HG02870 (cell line): ENCODE measurements around the gene RYR3.
A peak's percentile ranks its signal among the peaks of the same experiment; 100 is the strongest.

Source experiments
- ATAC-seq: cut with Tn5 transposase; IDR thresholded peaks from one replicate; pipeline ENCODE4 v1.9.1; 2021; ENCODE audit warnings: mild to moderate bottlenecking, moderate library complexity; ENCODE audit not compliant: unreplicated experiment

RYR3 gene

DNA sequence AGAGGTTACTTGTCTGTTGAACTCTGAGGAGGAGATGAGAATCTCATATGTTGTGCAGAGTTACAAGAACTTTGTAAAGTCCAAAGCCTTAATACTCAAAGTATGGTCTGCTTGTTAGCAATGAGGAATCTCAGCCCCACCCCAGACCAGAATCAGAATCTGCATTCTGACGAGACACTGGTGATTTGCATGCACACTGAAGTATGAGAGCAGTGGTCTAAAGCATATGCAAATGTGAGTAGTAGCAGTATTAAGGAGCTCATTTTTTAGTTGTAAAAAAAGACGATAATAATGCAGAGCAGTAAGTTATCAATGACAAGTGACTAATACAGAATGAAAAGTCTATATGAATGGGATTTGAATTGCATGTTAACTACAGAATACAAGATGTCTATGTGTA lies 327.7 kb downstream of the RYR3 start:
- no peak for ATAC-seq

GRCh38 chr15:33639051-33639450 lies 328.3 kb downstream of the RYR3 start:
- ATAC-seq: no peak

GRCh38 chr15:33639456-33639855 lies 328.7 kb downstream of the RYR3 start:
- no peak for ATAC-seq

- no peak for ATAC-seq
Observed at GRCh38 chr15:33639978-33640377, 329.2 kb downstream of the RYR3 start.

DNA sequence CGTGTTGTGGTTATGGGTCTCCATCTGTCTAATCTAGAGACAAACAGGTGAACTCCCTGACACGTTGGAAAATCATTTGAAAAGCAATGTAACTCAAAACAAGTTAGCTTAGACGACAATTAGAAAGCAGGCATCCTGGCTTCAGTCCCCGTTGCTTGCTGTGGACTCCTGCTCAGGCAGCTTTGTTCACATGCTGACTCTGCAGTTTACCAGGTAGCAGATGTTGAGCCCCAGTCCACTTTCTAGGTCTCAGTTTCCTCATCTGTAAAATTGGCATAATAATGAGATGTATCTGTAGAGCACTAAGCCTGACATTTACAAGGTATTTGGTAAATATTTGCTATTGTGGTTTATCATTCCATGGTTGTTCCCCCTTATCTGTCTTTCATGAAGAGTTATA lies 330.3 kb downstream of the RYR3 start:
- no peak for ATAC-seq

GRCh38 chr15:33644304-33644703 lies 333.5 kb downstream of the RYR3 start:
- ATAC-seq: no peak

- ATAC-seq: no peak
Observed at GRCh38 chr15:33646744-33647143, 336.0 kb downstream of the RYR3 start.

- no peak for ATAC-seq
Observed at GRCh38 chr15:33649217-33649933, 338.6 kb downstream of the RYR3 start.

GRCh38 chr15:33654860-33655259 lies 344.1 kb downstream of the RYR3 start:
- ATAC-seq: no peak

- ATAC-seq: no peak
Observed at GRCh38 chr15:33655488-33655887, 344.7 kb downstream of the RYR3 start.

DNA sequence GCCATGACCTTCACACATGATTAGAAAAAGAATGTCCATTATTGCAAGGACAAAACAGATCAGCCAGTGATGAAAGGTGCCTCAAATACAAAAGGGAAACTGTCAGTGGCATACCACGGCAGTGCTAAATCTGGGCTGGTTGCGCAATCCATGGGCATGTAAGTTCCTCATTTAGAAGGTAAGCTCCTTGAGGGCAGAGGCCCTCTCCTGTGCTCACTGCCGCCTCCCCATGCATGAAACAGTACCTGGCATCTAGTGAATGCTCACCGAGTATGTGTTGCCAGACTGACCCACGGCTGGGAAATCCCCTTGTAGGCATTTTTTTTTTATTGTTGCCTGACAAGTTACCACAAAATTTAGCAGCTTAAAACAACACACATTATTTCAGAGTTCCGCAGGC lies 345.4 kb downstream of the RYR3 start:
- ATAC-seq: no peak

- ATAC-seq: no peak
Observed at GRCh38 chr15:33660151-33660550, 349.4 kb downstream of the RYR3 start.

GRCh38 chr15:33662014-33662413 lies 351.2 kb downstream of the RYR3 start:
- ATAC-seq: no peak

DNA sequence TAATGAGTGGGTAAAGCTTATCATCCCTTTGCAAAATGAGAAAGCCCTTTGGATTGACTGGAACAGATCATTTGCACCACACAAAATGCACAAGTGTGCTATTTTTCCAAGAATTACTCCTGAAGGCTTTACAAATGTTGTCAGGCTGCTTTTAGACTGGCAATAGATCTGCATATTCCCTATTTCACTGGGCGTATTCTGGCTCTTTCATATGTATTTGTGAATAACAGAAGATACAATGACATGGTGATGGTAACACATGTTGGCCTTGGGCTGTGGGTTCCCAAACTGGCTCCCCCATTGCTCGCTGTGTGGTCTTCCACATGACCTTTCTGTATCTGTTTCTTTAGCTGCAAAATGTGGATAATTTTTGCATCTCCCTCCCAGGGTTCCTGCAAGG lies 354.2 kb downstream of the RYR3 start:
- no peak for ATAC-seq

DNA sequence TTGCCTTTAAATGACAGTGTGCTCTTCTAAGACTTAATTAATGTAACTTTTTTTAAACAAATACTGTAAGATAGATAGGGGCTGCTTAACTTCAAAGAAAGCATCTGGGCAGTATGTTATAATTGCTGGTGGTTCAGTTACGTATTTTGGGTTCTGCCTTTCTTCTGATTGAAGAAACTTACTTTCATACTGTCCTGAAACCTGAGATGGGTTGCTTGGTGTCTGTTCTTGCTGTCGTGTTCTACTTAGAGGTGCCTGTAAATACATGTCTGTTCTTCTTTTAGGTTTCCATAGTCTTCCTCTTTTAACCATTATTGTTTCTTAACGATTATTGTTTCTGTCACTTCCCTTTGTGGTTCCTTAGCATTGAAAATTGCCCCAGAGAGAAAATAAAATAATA lies 359.8 kb downstream of the RYR3 start:
- ATAC-seq: no peak

DNA sequence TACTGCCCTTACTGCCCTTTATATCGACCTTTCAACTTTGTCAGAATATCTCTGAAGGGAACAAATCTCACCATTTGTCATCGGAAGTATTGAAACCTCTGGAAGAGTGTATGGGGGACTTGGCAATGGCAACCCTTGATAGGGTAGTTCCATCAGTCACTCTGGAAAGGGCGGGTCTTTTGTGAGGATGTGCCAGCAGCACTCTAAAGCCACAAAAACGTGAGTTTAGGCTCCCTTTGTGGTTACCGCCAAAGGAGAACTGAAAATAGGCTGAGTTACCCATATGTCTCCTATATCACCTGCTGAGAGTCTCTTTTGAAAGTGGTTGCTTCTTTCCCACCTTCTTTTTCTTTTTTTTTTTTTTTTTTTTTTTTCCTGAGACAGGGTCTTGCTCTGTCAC lies 360.7 kb downstream of the RYR3 start:
- peak; percentile 87 for ATAC-seq

GRCh38 chr15:33675246-33675645 lies 364.5 kb downstream of the RYR3 start:
- ATAC-seq: no peak

GRCh38 chr15:33677238-33677830 lies 366.6 kb downstream of the RYR3 start:
- no peak for ATAC-seq

GRCh38 chr15:33678176-33678575 lies 367.4 kb downstream of the RYR3 start:
- no peak for ATAC-seq

- no peak for ATAC-seq
Observed at GRCh38 chr15:33678602-33679001, 367.8 kb downstream of the RYR3 start.

DNA sequence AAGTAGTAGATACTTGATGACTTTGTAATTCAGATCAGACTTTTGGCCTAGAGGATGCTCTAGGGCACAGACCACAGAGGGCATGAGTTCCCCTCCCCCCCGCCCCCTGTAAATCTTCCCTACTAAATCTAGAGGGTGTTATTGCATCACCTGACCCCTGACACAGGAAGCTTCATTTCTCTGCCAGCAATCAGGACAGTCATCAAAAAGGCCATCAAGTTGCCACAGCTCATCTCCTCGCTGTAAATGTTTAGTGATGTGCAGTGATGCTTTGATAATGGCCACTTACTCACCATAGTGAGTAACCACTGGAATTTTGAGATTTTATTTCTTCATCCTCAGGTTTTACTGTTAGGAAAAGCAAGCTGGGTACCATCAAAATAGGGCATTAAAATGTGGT lies 368.3 kb downstream of the RYR3 start:
- ATAC-seq: no peak

DNA sequence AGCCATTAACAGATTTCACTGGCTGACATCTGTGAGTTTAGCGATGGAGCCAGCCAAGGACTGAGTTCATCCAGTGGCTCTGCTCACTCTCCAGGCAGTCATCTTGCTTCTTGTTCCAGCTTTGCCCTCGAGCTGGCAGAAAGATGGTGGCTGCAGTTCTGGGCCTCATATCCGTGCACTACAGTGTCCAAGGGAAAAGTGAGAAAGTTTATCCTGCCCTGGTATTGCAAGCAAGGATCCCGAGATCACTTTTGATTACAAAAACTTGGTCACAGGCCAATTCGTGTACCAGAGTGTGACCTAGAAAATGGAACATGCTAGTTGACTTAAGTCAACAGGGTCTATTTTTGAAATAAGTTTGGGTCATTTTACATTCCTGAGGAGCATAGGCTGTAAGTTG lies 369.6 kb downstream of the RYR3 start:
- ATAC-seq: no peak
